DND-41 (cell line): ENCODE measurements around the gene NEK4.

Source experiments
- EZH2 ChIP-seq: IDR thresholded peaks from 3 replicates; pipeline ENCODE4 v1.6.1; 2012; ENCODE audit warnings: borderline replicate concordance, low read depth, mild to moderate bottlenecking, moderate library complexity, low read length, inconsistent platforms; ENCODE audit not compliant: severe bottlenecking
- TF ChIP-seq, protein P1 (sequence below): IDR thresholded peaks from 2 replicates; pipeline ENCODE4 v1.5.1; 2012; ENCODE audit warnings: borderline replicate concordance, low read length, moderate library complexity, mild to moderate bottlenecking; ENCODE audit not compliant: poor library complexity, severe bottlenecking; ENCODE audit errors: extremely low read depth

DNA sequence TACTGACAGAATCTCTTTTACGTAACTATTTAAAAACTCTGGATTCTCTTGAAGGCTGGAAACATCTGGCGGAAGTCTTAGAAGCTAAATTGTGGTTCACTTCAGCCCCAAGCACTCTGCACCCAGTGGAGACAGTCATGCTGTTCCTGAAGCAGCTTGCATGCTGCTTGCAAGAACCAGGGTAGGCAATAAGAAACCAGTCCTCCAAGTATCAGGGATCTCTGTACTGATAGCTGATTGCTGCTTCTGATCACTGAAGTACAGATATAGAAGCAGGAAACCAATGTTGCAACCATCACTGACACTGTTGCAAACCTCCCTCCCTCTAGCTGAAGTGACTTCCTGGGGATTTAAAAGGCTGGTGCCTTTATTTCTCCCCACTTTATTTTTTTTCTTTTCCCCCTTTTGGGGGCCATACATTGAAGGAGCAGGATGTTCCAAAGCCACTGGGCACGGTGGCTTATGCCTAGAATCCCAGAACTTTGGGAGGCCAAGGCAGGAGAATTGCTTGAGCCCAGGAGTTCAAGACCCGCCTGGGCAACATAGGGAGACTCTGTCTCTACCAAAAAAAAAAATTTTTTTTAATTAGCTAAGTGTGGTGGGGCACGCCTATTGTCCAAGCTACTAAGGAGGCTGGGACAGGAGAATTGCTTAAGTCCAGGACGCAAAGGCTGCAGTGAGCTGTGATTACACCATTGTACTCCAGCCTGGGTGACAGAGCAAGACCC is 49.6 kb downstream of the NEK4 start:
- TF ChIP-seq, protein P1, sequence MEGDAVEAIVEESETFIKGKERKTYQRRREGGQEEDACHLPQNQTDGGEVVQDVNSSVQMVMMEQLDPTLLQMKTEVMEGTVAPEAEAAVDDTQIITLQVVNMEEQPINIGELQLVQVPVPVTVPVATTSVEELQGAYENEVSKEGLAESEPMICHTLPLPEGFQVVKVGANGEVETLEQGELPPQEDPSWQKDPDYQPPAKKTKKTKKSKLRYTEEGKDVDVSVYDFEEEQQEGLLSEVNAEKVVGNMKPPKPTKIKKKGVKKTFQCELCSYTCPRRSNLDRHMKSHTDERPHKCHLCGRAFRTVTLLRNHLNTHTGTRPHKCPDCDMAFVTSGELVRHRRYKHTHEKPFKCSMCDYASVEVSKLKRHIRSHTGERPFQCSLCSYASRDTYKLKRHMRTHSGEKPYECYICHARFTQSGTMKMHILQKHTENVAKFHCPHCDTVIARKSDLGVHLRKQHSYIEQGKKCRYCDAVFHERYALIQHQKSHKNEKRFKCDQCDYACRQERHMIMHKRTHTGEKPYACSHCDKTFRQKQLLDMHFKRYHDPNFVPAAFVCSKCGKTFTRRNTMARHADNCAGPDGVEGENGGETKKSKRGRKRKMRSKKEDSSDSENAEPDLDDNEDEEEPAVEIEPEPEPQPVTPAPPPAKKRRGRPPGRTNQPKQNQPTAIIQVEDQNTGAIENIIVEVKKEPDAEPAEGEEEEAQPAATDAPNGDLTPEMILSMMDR: peak; percentile 3
- no peak for TF ChIP-seq EZH2
